Testis (tissue), 3 donors: ENCODE data around the gene PRADC1. TPM values are rescaled to one million over a fixed set of nuclear protein-coding genes. Genes with fewer than 3 reads are reported as not detected.
"Not testable (repeated sequence)": the region's sequence is repeated elsewhere in the genome, so short reads cannot be mapped to it uniquely, and the experiment has no call there.

Source experiments
- DNase-seq: peaks from one replicate; pipeline ENCODE4 v3.0.0-alpha.2; 2019
- H3K27ac ChIP-seq, 2 donors: fragments of 200-600 bp; sonication (generic); one replicate each; pipeline ENCODE4 v1.5.1; 2019
- H3K27me3 ChIP-seq: fragments of 200-600 bp; sonication (generic); one replicate; pipeline ENCODE4 v1.5.1; 2019
- H3K36me3 ChIP-seq: fragments of 200-600 bp; sonication (generic); one replicate; pipeline ENCODE4 v1.5.1; 2017; ENCODE audit warnings: low read depth; ENCODE audit errors: missing control alignments
- H3K4me1 ChIP-seq: fragments of 200-600 bp; sonication (generic); one replicate; pipeline ENCODE4 v1.5.1; 2019
- H3K4me3 ChIP-seq, 2 donors: fragments of 200-600 bp; sonication (generic); one replicate each; pipeline ENCODE4 v1.5.1; 2017 to 2019
- H3K9me3 ChIP-seq: fragments of 200-600 bp; sonication (generic); one replicate; pipeline ENCODE4 v1.5.1; 2017
- CTCF ChIP-seq, 3 experiments: fragments of 450-650 bp in 2 of 3; fragments of 200-600 bp in 1 of 3; sonication (generic) in 1 of 3; IDR thresholded peaks; one replicate each; pipeline ENCODE4 v1.5.1; 2016 to 2019; ENCODE audit warnings: antibody characterized with exemption in 3 of 3, mild to moderate bottlenecking in 2 of 3, moderate library complexity in 1 of 3
- POLR2A ChIP-seq: fragments of 450-650 bp; IDR thresholded peaks from one replicate; pipeline ENCODE4 v1.6.1; 2017; ENCODE audit warnings: antibody characterized with exemption, mild to moderate bottlenecking, moderate library complexity
- WGBS, 2 donors: methylation state at CpG; one replicate each; pipeline ENCODE4 v1.1.5; 2018; 5-methylcytosine and 5-hydroxymethylcytosine counted together
- intact Hi-C: fragments of 100-400 bp; cut with DNase I; formaldehyde crosslinking; loops from one replicate; pipeline ENCODE4 v1.15.1; 2023; ENCODE audit warnings: low total_unique reads
- polyA plus RNA-seq: library from polyadenylated mRNA; stranded (reverse); fragments of 350-450 nt; fragmentation: Illumina TruSeq; extraction: RNeasy Lipid Tissue Mini Kit (QIAGEN cat#74804); gene quantifications from one replicate; pipeline ENCODE4 v1.2.3, GENCODE V29; 2014; ENCODE audit warnings: low read depth, low replicate concordance; ENCODE audit not compliant: insufficient read depth
- total RNA-seq, 2 donors: library from RNA; depleted of rRNA; stranded (reverse); fragments of >200 nt; gene quantifications; one replicate each; pipeline ENCODE4 v1.2.3, GENCODE V29; 2016

The PRADC1 gene
- total and polyA plus RNA-seq, 3 donors from 2014 or later: 21.3 to 47.1 (median 29.2) TPM

- intact Hi-C loops: no loop called here
- H3K9me3 ChIP-seq: no peaks in the 10 kb centered on the region
- 92 to 97% methylated on average over 7 to 16 of the region's 16 CpGs for WGBS, 2 donors
Measured at GRCh38 chr2:73263540-73264331, 30.7 kb upstream of the PRADC1 start.

GRCh38 chr2:73262691-73263429 is 29.8 kb upstream of the PRADC1 start:
- DNase-seq, H3K36me3 ChIP-seq, H3K4me3 ChIP-seq, H3K27ac ChIP-seq, H3K27me3 ChIP-seq, H3K4me1 ChIP-seq, intact Hi-C loops, H3K9me3 ChIP-seq: not testable (repeated sequence)
- 95 to 97% methylated on average over 14 to 18 of the region's 18 CpGs for WGBS, 2 donors

More at GRCh38 chr2:73263540-73264331, 30.7 kb upstream of the PRADC1 start:
- TF ChIP-seq CTCF (IDR thresholded peaks at IDR 0.05) (no peak), POLR2A (no peak)
- no peaks in the 10 kb centered on the region for H3K36me3 ChIP-seq
- H3K27me3 ChIP-seq: no peaks in the 10 kb centered on the region
- no peak for DNase-seq
- no peak overlapping the region for H3K4me3 ChIP-seq
- H3K4me1 ChIP-seq: no peaks in the 10 kb centered on the region
- H3K27ac ChIP-seq: no peak overlapping the region

- no peaks in the 10 kb centered on the region for H3K27me3 ChIP-seq
- no peaks in the 10 kb centered on the region for H3K36me3 ChIP-seq
- H3K9me3 ChIP-seq: no peaks in the 10 kb centered on the region
- intact Hi-C loops: no loop called here
- no peak for DNase-seq
- no peak overlapping the region for H3K27ac ChIP-seq
- no peaks in the 10 kb centered on the region for H3K4me1 ChIP-seq
- 92 to 96% methylated on average over 4 of the region's 4 CpGs for WGBS, 2 donors
- TF ChIP-seq POLR2A: no peak
- no peak for TF ChIP-seq CTCF (IDR thresholded peaks at IDR 0.05)
- H3K4me3 ChIP-seq: no peak overlapping the region
Measured at GRCh38 chr2:73262108-73262651, 29.1 kb upstream of the PRADC1 start.

- H3K4me1 ChIP-seq: no peaks in the 10 kb centered on the region
- no peaks in the 10 kb centered on the region for H3K27me3 ChIP-seq
- TF ChIP-seq CTCF (IDR thresholded peaks at IDR 0.05): peak in 2 of 3 experiments; percentile 14 to 49
- no peak for TF ChIP-seq POLR2A
- no peaks in the 10 kb centered on the region for H3K9me3 ChIP-seq
- H3K27ac ChIP-seq: no peak overlapping the region
- no peak overlapping the region for H3K4me3 ChIP-seq
- intact Hi-C loops: no loop called here
- DNase-seq: peak; percentile 81
- 48 to 73% methylated on average over 13 to 17 of the region's 17 CpGs for WGBS, 2 donors
- no peaks in the 10 kb centered on the region for H3K36me3 ChIP-seq
Measured at GRCh38 chr2:73260338-73260984, 27.4 kb upstream of the PRADC1 start.
